HEK293 (cell line): ENCODE data around the gene NDUFA1.
A peak's percentile ranks its signal among the peaks of the same experiment; 100 is the strongest.
"Not testable (repeated sequence)": the region's sequence is repeated elsewhere in the genome, so short reads cannot be mapped to it uniquely, and the experiment has no call there.

Experiments
- CTCF ChIA-PET: fragments of 350-600 bp; formaldehyde crosslinking; extraction: SDS; loops from one replicate; lab custom pipeline; 2021; ENCODE audit warnings: antibody characterized with exemption; lab: Yijun Ruan, JAX
- POLR2A ChIA-PET: fragments of 300-600 bp; formaldehyde crosslinking; extraction: SDS; loops from one replicate; lab custom pipeline; 2020; ENCODE audit warnings: antibody characterized with exemption, inconsistent platforms; lab: Yijun Ruan, JAX
- H3K27ac ChIP-seq: fragments of 200-500 bp; sonication (Bioruptor generic); 2 replicates; pipeline ENCODE4 v1.5.1; 2014; ENCODE audit warnings: low read depth, low read length, control low read depth, inconsistent platforms; ENCODE audit errors: extremely low read depth
- H3K36me3 ChIP-seq, 2 experiments: fragments of 200-500 bp in 1 of 2; sonication (Bioruptor generic) in 1 of 2; 1 replicate in 1 of 2; 2 replicates in 1 of 2; pipeline ENCODE4 v1.5.1; 2014 to 2017; ENCODE audit warnings: inconsistent platforms in 2 of 2, low read length in 2 of 2; ENCODE audit not compliant: control insufficient read depth in 2 of 2, insufficient read depth in 1 of 2
- H3K4me1 ChIP-seq: fragments of 200-500 bp; sonication (Bioruptor generic); 2 replicates; pipeline ENCODE4 v1.5.1; 2014; ENCODE audit warnings: mild to moderate bottlenecking, low read length, inconsistent platforms; ENCODE audit not compliant: control insufficient read depth, insufficient read depth
- H3K4me3 ChIP-seq: 2 replicates; pipeline ENCODE4 v1.5.1; 2011; ENCODE audit warnings: low read depth, mild to moderate bottlenecking, control low read depth, low read length, moderate library complexity
- H3K9me3 ChIP-seq: fragments of 200-500 bp; sonication (Bioruptor generic); 2 replicates; pipeline ENCODE4 v1.5.1; 2014; ENCODE audit warnings: low read depth, low read length, inconsistent platforms; ENCODE audit not compliant: control insufficient read depth, insufficient read depth
- EGR2 ChIP-seq: fragments of 450-650 bp; formaldehyde crosslinking; IDR thresholded peaks from 2 replicates; pipeline ENCODE4 v1.5.1; 2016; ENCODE audit warnings: low read depth, missing biosample characterization, missing genetic modification characterization
- GFI1B ChIP-seq: fragments of 450-650 bp; formaldehyde crosslinking; IDR thresholded peaks from 2 replicates; pipeline ENCODE4 v1.5.1; 2016; ENCODE audit warnings: missing biosample characterization, missing genetic modification characterization
- GLIS2 ChIP-seq: fragments of 450-650 bp; formaldehyde crosslinking; IDR thresholded peaks from 2 replicates; pipeline ENCODE4 v1.5.1; 2016; ENCODE audit warnings: missing biosample characterization, missing genetic modification characterization
- INSM2 ChIP-seq: fragments of 450-650 bp; formaldehyde crosslinking; IDR thresholded peaks from 2 replicates; pipeline ENCODE4 v1.5.1; 2016; ENCODE audit warnings: missing biosample characterization, missing genetic modification characterization
- KLF16 ChIP-seq: fragments of 450-650 bp; formaldehyde crosslinking; IDR thresholded peaks from 2 replicates; pipeline ENCODE4 v1.5.1; 2017; ENCODE audit warnings: missing biosample characterization, missing genetic modification characterization
- OSR2 ChIP-seq: fragments of 450-650 bp; formaldehyde crosslinking; IDR thresholded peaks from 2 replicates; pipeline ENCODE4 v1.5.1; 2016; ENCODE audit warnings: missing biosample characterization, missing genetic modification characterization
- WT1 ChIP-seq: fragments of 450-650 bp; formaldehyde crosslinking; IDR thresholded peaks from 2 replicates; pipeline ENCODE4 v1.5.1; 2016; ENCODE audit warnings: missing biosample characterization, missing genetic modification characterization
- ZBTB10 ChIP-seq: fragments of 450-650 bp; formaldehyde crosslinking; IDR thresholded peaks from 2 replicates; pipeline ENCODE4 v1.5.1; 2016; ENCODE audit warnings: missing biosample characterization, missing genetic modification characterization
- ZBTB17 ChIP-seq: fragments of 450-650 bp; formaldehyde crosslinking; IDR thresholded peaks from 2 replicates; pipeline ENCODE4 v1.5.1; 2016; ENCODE audit warnings: missing biosample characterization, missing genetic modification characterization
- ZBTB48 ChIP-seq: fragments of 450-650 bp; formaldehyde crosslinking; IDR thresholded peaks from 2 replicates; pipeline ENCODE4 v1.5.1; 2016; ENCODE audit warnings: missing biosample characterization, missing genetic modification characterization
- ZFHX2 ChIP-seq: fragments of 450-650 bp; formaldehyde crosslinking; conservative IDR thresholded peaks from 2 replicates; pipeline ENCODE4 v1.5.1; 2016; ENCODE audit warnings: missing biosample characterization, missing genetic modification characterization
- ZNF114 ChIP-seq: fragments of 450-650 bp; formaldehyde crosslinking; IDR thresholded peaks from 2 replicates; pipeline ENCODE4 v1.5.0; 2017; ENCODE audit warnings: missing biosample characterization, missing genetic modification characterization
- ZNF174 ChIP-seq: fragments of 450-650 bp; formaldehyde crosslinking; IDR thresholded peaks from 2 replicates; pipeline ENCODE4 v1.5.0; 2017; ENCODE audit warnings: missing biosample characterization, mild to moderate bottlenecking, missing genetic modification characterization
- ZNF2 ChIP-seq: fragments of 450-650 bp; formaldehyde crosslinking; IDR thresholded peaks from 2 replicates; pipeline ENCODE4 v1.5.1; 2016; ENCODE audit warnings: missing biosample characterization, missing genetic modification characterization
- ZNF266 ChIP-seq: fragments of 450-650 bp; formaldehyde crosslinking; IDR thresholded peaks from 2 replicates; pipeline ENCODE4 v1.5.1; 2016; ENCODE audit warnings: missing biosample characterization, missing genetic modification characterization, low read depth
- ZNF394 ChIP-seq: fragments of 450-650 bp; formaldehyde crosslinking; IDR thresholded peaks from 2 replicates; pipeline ENCODE4 v1.5.1; 2016; ENCODE audit warnings: missing biosample characterization, missing genetic modification characterization, mild to moderate bottlenecking, moderate library complexity, borderline replicate concordance
- ZNF404 ChIP-seq: fragments of 450-650 bp; formaldehyde crosslinking; IDR thresholded peaks from 2 replicates; pipeline ENCODE4 v1.5.1; 2017; ENCODE audit warnings: missing biosample characterization, missing genetic modification characterization
- ZNF426 ChIP-seq: fragments of 450-650 bp; formaldehyde crosslinking; IDR thresholded peaks from 2 replicates; pipeline ENCODE4 v1.5.1; 2017; ENCODE audit warnings: missing biosample characterization, missing genetic modification characterization, mild to moderate bottlenecking, inconsistent platforms, moderate library complexity
- ZNF664 ChIP-seq: fragments of 450-650 bp; formaldehyde crosslinking; IDR thresholded peaks from 2 replicates; pipeline ENCODE4 v1.5.1; 2016; ENCODE audit warnings: missing biosample characterization, missing genetic modification characterization
- ZNF747 ChIP-seq: fragments of 450-650 bp; formaldehyde crosslinking; IDR thresholded peaks from 2 replicates; pipeline ENCODE4 v1.5.1; 2016; ENCODE audit warnings: missing biosample characterization, missing genetic modification characterization

Gene NDUFA1

GRCh38 chrX:119887721-119888425 is 16.2 kb downstream of the NDUFA1 start (continued):
- TF ChIP-seq INSM2 (no peak), OSR2 (tag by site-specific recombination) (peak; percentile 76), WT1 (tag by site-specific recombination) (peak; percentile 29; the same call in 1 of the 2 replicates), ZNF747 (tag by site-specific recombination) (no peak), ZBTB17 (tag by site-specific recombination) (peak; percentile 94), ZBTB10 (tag by site-specific recombination) (peak; percentile 25; the same call in 1 of the 2 replicates), ZNF266 (tag by site-specific recombination) (no peak), KLF16 (peak; percentile 79; the same call in 1 of the 2 replicates), ZNF664 (tag by site-specific recombination) (no peak), GFI1B (tag by site-specific recombination) (no peak), EGR2 (tag by site-specific recombination) (peak; percentile 66; the same call in 1 of the 2 replicates)

GRCh38 chrX:119890626-119891025 is 19.0 kb downstream of the NDUFA1 start:
- H3K36me3 ChIP-seq, H3K27ac ChIP-seq, H3K4me3 ChIP-seq, H3K4me1 ChIP-seq, POLR2A ChIA-PET, H3K9me3 ChIP-seq, CTCF ChIA-PET: not testable (repeated sequence)

GRCh38 chrX:119891961-119892692 is 20.5 kb downstream of the NDUFA1 start:
- TF ChIP-seq ZBTB48 (tag by site-specific recombination), result peak; percentile 78; the same call in 1 of the 2 replicates
- H3K9me3 ChIP-seq, H3K4me1 ChIP-seq, H3K4me3 ChIP-seq, H3K36me3 ChIP-seq: not testable (repeated sequence)
- ChIA-PET POLR2A (interaction anchor here (0.6 to 1.0 kb wide), 4 partner anchors 12 to 39 kb away, joined by 3 to 7 read pairs (median 3); partner anchors contain the start of genes NDUFA1, RNF113A and UPF3B), CTCF (interaction anchor here (0.6 to 1.1 kb wide), 9 partner anchors 14 to 392 kb away, joined by 3 to 6 read pairs (median 3); no protein-coding TSS in a partner anchor)
- 0 out of 2 replicates have a peak overlapping the region, but pooled peaks have one; percentile 11 for H3K27ac ChIP-seq

GRCh38 chrX:119895843-119896326 is 24.3 kb downstream of the NDUFA1 start, which contains the start of gene AKAP14:
TSS of gene AKAP14 (plus strand) at chrX:119895893. CDS start at chrX:119903224, 7,331 bp downstream.
- no peaks in the 10 kb centered on the region for H3K4me1 ChIP-seq
- no peaks in the 10 kb centered on the region for H3K36me3 ChIP-seq
- no peak for TF ChIP-seq ZNF2 (tag by site-specific recombination)
- TF ChIP-seq ZNF174 (tag by site-specific recombination), result no peak
- no peak for TF ChIP-seq ZNF394 (tag by site-specific recombination)
- no peak for TF ChIP-seq ZNF404
- TF ChIP-seq ZNF426 (tag by site-specific recombination), result no peak
- TF ChIP-seq GLIS2 (tag by site-specific recombination), result no peak
- TF ChIP-seq ZFHX2, result no peak
- TF ChIP-seq INSM2, result no peak
- no peak for TF ChIP-seq ZNF114 (tag by site-specific recombination)
- no peak within 1 kb of the TSS for H3K4me3 ChIP-seq
- no peaks in the 10 kb centered on the region for H3K9me3 ChIP-seq
- H3K27ac ChIP-seq, result no peak within 1 kb of the TSS
- CTCF ChIA-PET, result interaction anchor here (0.6 to 1.7 kb wide), 2 partner anchors 8 to 15 kb away, joined by 4 to 6 read pairs; no protein-coding TSS in a partner anchor
- POLR2A ChIA-PET, result no interaction called here
